ENCODE data around the gene TASOR. TPM values are rescaled to one million over a fixed set of nuclear protein-coding genes. Genes with fewer than 3 reads are reported as not detected.
"Not testable (repeated sequence)": the region's sequence is repeated elsewhere in the genome, so short reads cannot be mapped to it uniquely, and the experiment has no call there.

Gene TASOR
- total RNA-seq, 1 donor from 2014 or later = 40.5 TPM

DNA sequence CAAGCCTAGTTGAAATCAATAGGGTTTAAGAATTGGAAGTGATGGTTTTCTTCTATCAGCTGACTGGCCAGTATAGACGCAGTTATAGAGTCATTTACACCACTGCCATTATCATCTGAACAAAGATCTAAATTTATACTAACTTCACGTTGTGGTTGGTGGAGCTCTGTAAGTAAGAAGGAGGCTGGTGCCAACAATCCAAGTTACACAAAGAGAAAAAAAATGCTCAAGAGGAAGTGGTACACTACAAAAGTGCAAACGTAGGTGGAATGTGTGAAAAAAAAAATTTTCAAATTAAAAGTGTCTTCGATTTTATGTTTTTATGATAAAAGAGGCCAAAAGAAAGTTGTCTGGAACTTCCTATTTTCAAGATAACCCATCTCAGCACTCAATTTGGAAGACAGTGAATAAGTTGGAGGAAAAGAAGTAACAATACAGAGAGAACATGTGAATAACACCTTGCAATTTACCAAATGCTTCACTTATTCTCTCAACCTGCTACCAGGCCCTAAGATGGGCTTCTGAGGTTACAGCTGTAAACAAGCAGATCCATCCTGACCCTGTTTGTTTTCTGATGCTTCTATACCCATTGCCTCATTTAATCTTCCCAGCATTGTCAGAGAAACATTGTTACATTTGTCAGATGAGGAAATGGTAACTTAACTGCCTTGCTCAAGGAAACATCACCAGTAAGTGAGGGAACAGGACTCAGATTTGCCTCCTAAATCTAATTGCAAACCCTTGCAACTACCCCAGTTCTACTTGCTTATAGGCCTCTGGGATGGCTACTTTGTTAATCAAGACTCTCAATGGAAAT lies 12.0 kb upstream of the TASOR start:
- no peak for DNase-seq (ENCODE audit: low read depth)
- no peak overlapping the region for H3K4me3 ChIP-seq (ENCODE audit: low read depth, low read length)
- TF ChIP-seq, protein P1, sequence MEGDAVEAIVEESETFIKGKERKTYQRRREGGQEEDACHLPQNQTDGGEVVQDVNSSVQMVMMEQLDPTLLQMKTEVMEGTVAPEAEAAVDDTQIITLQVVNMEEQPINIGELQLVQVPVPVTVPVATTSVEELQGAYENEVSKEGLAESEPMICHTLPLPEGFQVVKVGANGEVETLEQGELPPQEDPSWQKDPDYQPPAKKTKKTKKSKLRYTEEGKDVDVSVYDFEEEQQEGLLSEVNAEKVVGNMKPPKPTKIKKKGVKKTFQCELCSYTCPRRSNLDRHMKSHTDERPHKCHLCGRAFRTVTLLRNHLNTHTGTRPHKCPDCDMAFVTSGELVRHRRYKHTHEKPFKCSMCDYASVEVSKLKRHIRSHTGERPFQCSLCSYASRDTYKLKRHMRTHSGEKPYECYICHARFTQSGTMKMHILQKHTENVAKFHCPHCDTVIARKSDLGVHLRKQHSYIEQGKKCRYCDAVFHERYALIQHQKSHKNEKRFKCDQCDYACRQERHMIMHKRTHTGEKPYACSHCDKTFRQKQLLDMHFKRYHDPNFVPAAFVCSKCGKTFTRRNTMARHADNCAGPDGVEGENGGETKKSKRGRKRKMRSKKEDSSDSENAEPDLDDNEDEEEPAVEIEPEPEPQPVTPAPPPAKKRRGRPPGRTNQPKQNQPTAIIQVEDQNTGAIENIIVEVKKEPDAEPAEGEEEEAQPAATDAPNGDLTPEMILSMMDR (conservative IDR thresholded peaks at IDR 0.05; ENCODE audit: low read depth, low read length) = no peak

DNA sequence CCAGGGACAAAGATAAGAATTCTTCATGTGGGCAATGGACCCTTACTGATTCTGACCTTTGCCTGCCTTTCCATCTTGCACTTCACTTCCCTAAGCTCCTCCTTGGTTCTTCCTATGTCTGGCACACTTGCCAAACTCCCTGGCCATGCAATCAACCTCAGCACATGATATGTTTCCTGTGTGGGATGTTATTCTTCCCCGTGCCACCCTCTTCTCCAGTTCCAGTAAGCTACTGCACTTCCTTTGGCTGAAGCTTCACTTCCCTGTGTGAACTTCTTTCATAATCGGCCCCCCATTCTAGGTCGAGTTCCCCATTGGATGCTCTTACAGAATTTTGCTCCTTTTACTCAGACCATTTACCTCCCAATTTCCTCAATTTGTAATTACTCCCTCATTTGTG lies 10.7 kb upstream of the TASOR start:
- TF ChIP-seq, protein P1 (conservative IDR thresholded peaks at IDR 0.05; ENCODE audit: low read depth, low read length) = no peak
- H3K4me3 ChIP-seq (ENCODE audit: low read depth, low read length) = no peak overlapping the region
- no peak for DNase-seq (ENCODE audit: low read depth)

DNA sequence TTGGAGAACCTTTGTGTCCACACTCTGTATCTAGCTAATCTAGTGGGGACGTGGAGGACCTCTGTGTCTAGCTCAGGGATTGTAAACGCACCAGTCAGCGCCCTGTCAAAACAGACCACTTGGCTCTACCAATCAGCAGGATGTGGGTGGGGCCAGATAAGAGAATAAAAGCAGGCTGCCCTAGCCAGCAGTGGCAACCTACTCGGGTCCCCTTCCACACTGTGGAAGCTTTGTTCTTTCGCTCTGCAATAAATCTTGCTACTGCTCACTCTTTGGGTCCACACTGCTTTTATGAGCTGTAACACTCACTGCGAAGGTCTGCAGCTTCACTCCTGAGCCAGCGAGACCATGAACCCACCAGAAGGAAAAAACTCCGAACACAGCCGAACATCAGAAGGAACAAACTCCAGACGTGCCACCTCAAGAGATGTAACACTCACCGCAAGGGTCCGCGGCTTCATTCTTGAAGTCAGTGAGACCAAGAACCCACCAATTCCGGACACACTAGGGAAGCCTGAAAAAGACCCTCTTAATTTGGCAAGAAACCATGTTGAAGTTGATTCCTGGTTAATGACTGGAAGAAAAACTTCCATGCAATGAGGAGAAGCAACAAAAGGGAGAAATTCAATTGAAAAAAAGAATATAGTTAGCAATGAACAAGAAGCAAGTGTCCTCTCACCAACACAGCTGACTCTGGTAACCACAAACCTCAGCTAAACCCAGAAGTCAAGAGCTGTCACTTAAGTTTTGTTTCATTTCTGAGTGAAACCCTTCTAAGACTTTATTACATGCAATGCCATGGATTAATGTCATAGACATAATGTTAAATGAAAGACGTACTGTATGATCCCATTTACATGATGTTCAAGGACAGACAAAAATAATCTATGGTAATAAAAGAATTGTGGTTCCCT lies 9.7 kb upstream of the TASOR start:
- not testable (repeated sequence) for H3K4me3 ChIP-seq (ENCODE audit: low read depth, low read length); DNase-seq (ENCODE audit: low read depth)

- DNase-seq (ENCODE audit: low read depth); H3K4me3 ChIP-seq (ENCODE audit: low read depth, low read length): not testable (repeated sequence)
These were observed 8.9 kb upstream of the TASOR start for GRCh38 chr3:56692001-56692365.

GRCh38 chr3:56691165-56692000 lies 8.3 kb upstream of the TASOR start:
- no peak overlapping the region for H3K4me3 ChIP-seq (ENCODE audit: low read depth, low read length)
- TF ChIP-seq, protein P1 (conservative IDR thresholded peaks at IDR 0.05; ENCODE audit: low read depth, low read length) = no peak
- DNase-seq (ENCODE audit: low read depth) = no peak

- H3K4me3 ChIP-seq (ENCODE audit: low read depth, low read length) = no peak overlapping the region
- TF ChIP-seq, protein P1 (conservative IDR thresholded peaks at IDR 0.05; ENCODE audit: low read depth, low read length) = no peak
- no peak for DNase-seq (ENCODE audit: low read depth)
These were observed 6.2 kb upstream of the TASOR start for GRCh38 chr3:56689303-56689702.

GRCh38 chr3:56688191-56688590 lies 5.1 kb upstream of the TASOR start:
- DNase-seq (ENCODE audit: low read depth) = no peak
- H3K4me3 ChIP-seq (ENCODE audit: low read depth, low read length) = no peak overlapping the region
- TF ChIP-seq, protein P1 (conservative IDR thresholded peaks at IDR 0.05; ENCODE audit: low read depth, low read length) = no peak

All from epithelial cell of proximal tubule (primary cell).